Superior temporal gyrus (tissue), 1 donor: ENCODE results near the gene PLEKHA8.

ENCODE experiments used
- DNase-seq: peaks from one replicate; pipeline ENCODE4 v3.0.0-alpha.2; 2016; ENCODE audit errors: extremely low spot score

The PLEKHA8 gene

GRCh38 chr7:30026229-30027064 is 1.8 kb upstream of the PLEKHA8 start, which contains the start of gene FKBP14:
FKBP14 (minus strand) TSS chr7:30026702; CDS start chr7:30026508, 194 bp downstream.
- peak; percentile 99 for DNase-seq

GRCh38 chr7:30027065-30027456 is 1.2 kb upstream of the PLEKHA8 start:
- DNase-seq = no peak

- DNase-seq = peak; percentile 74
Measured at GRCh38 chr7:30027740-30028215, 434 bp upstream of the PLEKHA8 start.

DNA sequence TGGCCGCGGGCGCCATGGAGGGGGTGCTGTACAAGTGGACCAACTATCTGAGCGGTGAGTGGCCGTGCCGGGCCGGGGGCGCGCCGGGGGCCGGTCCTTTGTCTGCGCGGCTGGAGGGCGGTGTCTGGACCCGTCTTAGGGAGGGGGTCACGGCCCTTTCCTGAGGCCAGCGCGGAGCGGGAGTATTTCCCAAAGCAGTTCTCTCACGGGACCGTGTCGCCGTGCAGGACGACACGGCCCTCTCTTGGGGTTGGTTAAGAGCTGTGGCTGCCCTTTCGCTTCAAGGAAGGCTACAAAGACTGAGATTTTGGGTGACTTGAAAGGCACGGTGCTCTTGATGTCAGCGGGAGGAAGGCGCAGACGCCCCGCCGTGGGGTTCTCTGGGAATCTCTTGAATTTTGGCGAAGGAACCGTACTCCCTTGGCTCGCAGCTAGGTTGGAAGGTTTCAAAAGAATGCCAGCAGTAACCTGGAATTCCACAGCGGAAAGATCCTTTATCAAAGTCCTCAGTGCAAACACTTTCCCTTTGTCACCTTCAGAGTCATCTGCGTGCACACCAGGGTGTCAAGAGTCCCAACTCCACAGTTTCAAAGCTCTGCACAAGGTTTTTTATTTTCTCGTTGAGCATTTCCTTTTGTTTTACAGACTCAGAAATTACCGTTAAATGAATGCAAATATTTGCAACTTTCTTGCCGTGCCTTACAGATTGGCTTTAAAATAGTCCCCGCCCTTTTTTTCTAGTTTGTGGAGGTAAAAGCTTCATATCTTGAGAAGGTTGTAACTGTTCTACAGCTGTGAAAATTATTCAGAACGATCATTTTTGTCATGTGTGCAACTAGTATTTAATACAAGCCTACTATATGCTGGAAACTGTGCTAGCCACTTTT is 780 bp downstream of the PLEKHA8 start:
- peak; percentile 50 for DNase-seq

- no peak for DNase-seq
Measured at GRCh38 chr7:30029696-30030095, 1.5 kb downstream of the PLEKHA8 start.

DNA sequence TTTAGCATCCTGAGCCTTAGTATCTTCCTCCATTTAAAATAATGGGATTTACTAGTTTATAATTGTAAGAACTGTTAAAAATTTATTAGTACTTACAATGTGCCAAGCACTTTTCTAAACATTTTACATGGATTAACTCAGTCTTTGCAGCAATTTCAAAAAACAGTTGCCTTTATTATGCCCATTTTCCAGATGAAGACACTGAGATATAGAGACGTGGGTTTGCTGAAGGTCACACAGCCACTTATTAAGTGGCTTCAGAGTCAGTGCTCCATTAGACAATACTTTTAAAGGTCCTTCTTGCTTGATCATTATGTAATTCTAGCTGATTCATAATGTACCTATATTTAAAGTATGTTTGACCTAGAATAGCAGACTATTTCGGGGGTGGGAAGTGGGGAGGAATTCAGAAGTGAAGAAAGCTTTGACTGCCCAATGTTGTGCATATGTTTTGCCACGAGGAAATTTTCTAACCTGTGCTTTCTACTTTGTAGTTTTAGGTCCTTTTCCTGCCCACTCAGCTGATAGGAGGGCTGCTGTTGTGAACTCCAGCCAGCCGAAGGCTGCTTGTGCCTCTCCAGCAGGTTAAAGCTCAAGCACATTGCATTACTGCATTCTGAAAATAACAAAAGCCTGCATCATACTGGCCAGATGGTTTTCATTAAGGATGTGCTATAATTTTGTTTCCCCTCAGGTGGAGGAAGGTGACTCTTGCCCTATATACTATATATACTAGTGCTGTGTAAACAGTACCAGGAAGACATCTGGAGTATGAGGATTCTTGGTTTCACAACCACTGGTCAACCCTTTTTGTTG is 4.3 kb downstream of the PLEKHA8 start:
- no peak for DNase-seq

DNA sequence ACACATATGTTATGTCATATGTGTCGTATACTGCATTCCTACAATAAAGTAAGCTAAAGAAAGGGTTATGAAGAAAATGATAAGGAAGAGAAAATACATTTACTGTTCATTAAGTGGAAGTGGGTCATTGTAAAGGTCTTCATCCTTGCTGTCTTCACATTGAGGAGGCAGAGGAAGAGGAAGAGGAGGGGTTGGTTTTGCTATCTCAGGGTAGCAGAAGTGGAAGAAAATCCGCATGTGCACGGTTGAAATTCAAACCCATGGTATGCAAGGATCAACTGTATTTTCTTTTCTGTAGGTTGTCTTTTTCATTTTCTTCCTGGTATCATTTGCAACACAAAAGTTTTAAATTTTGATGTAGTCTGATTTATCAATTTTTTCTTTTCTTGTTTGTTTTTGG is 6.3 kb downstream of the PLEKHA8 start:
- no peak for DNase-seq

- no peak for DNase-seq
Measured at GRCh38 chr7:30036220-30036619, 8.0 kb downstream of the PLEKHA8 start.

- no peak for DNase-seq
Measured at GRCh38 chr7:30038196-30038980, 10.2 kb downstream of the PLEKHA8 start.

DNA sequence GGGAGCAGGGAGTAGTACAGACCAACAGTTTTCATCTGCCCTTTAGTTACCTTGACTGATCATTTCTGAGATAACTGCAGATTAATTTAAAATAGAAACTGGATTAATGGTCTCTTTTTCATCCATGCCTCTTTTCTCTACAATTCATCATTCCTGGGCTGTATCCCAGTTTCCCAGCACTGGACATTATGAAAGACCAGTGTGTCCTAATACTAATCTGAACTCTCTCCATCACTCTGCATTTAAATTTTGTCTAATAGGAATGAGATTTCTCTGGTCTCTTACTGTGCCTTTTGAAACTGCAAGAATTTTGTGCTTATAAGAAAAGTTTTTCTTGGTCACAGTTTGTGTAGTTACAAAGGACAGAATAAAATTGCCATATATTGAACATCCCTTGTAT is 12.7 kb downstream of the PLEKHA8 start:
- no peak for DNase-seq

GRCh38 chr7:30041526-30042269 is 13.5 kb downstream of the PLEKHA8 start:
- DNase-seq = no peak

DNA sequence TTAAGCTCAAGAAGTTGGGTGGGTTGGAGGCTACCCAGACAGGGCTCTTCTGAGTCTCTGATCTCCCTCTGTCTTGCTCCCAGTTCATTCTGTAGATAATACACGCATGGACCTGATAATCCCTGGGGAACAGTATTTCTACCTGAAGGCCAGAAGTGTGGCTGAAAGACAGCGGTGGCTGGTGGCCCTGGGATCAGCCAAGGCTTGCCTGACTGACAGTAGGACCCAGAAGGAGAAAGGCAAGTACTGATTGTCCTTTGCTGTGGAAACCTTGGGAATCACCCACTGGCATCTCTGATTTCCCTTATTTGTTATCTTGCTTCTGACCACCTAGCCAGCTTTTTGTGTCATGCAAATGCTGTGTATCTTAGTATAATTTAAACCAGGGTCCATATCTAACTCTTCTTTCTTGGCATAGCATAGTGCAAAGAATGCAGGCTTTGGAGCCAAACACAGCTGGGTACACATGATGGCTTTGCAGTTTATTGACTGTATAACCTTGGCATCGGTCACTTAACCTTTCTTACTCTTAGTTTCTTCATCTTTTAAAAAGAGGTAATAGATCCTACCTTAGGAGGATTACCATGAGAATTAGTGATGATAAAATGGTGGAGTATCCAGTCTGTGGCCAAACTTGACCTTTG is 18.0 kb downstream of the PLEKHA8 start:
- DNase-seq = no peak

- DNase-seq = no peak
Measured at GRCh38 chr7:30047124-30047523, 18.9 kb downstream of the PLEKHA8 start.

DNA sequence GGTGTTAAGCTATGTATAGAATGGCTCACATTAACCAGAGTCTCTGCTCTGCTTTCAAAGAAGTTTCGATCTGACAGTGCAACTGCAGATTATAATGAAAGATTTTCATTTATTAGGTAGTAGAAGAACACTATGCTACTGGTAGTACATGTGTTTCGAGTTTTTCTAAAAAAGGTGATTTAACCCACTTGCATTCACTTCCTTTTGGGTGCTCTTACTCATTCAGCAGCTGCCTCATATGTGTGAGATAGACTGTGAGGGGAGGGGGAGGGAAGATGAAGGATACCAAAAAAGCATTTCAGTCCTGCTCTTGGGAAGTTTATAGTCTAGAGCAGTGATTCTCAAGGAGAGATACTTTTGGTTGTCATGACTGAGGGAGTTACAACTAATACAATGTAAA is 20.4 kb downstream of the PLEKHA8 start:
- DNase-seq = no peak

GRCh38 chr7:30049173-30049572 is 21.0 kb downstream of the PLEKHA8 start:
- no peak for DNase-seq

GRCh38 chr7:30053068-30053467 is 24.9 kb downstream of the PLEKHA8 start:
- DNase-seq = no peak

GRCh38 chr7:30057741-30058140 is 29.5 kb downstream of the PLEKHA8 start:
- DNase-seq = no peak

DNA sequence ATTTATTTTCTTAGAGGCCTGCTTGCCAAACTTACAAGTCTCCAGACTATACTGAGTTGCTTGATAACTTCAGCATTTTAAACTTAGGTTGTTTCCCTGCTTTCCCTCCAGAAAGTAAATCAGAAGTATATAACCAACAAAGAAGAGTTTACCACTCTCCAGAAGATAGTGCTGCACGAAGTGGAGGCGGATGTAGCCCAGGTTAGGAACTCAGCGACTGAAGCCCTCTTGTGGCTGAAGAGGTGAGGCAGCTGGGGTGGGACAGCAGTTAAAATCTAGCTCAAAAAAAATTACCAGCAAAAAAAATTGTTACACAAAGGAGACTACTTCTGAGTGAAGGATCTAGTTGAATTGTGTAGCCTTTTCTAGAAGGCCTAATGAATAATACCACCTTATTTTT is 33.6 kb downstream of the PLEKHA8 start:
- DNase-seq = peak; percentile 48

GRCh38 chr7:30062587-30062986 is 34.4 kb downstream of the PLEKHA8 start:
- DNase-seq = peak; percentile 73

GRCh38 chr7:30065746-30066145 is 37.5 kb downstream of the PLEKHA8 start:
- DNase-seq = no peak
